Measurements from ENCODE around the gene NCOA1. TPM values are rescaled to one million over a fixed set of nuclear protein-coding genes. Genes with fewer than 3 reads are reported as not detected.

NCOA1 gene
- total RNA-seq, 1 experiment from 2014 or later = 27.5 TPM

DNA sequence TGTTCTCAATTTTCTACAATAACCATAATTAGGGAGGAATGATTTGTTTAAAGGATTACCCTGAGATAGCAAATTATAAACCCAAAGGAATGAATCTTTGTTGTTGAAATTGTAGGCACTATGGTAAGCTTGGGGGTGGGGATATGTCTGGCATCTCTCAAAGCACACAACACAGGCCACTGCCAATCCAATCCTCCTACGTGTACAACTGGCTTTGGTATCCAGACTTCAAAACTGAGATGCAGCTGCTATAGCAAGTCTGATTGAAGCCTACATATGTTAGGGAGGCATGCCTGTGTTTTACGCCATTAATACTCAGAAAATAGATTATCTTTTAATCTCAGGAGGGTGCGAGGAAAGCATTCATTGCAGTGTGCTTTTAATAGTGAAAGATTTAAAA, 5.9 kb upstream of the NCOA1 start:
- H3K27ac ChIP-seq (ENCODE audit: low read depth, low read length, poor library complexity, severe bottlenecking) = no peak overlapping the region
- intact Hi-C loops (cut with micrococcal nuclease; ENCODE audit: unreplicated experiment) = no loop called here
- TF ChIP-seq, protein P1, sequence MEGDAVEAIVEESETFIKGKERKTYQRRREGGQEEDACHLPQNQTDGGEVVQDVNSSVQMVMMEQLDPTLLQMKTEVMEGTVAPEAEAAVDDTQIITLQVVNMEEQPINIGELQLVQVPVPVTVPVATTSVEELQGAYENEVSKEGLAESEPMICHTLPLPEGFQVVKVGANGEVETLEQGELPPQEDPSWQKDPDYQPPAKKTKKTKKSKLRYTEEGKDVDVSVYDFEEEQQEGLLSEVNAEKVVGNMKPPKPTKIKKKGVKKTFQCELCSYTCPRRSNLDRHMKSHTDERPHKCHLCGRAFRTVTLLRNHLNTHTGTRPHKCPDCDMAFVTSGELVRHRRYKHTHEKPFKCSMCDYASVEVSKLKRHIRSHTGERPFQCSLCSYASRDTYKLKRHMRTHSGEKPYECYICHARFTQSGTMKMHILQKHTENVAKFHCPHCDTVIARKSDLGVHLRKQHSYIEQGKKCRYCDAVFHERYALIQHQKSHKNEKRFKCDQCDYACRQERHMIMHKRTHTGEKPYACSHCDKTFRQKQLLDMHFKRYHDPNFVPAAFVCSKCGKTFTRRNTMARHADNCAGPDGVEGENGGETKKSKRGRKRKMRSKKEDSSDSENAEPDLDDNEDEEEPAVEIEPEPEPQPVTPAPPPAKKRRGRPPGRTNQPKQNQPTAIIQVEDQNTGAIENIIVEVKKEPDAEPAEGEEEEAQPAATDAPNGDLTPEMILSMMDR (conservative IDR thresholded peaks at IDR 0.05; ENCODE audit: low read depth, low read length) = no peak
- TF ChIP-seq EZH2 (IDR thresholded peaks at IDR 0.05; ENCODE audit: borderline replicate concordance, low read depth, low read length, poor library complexity, severe bottlenecking) = no peak
- no peaks in the 10 kb centered on the region for H3K27me3 ChIP-seq (replicated peaks; ENCODE audit: insufficient read depth, low read depth, low read length, poor library complexity)
- H3K36me3 ChIP-seq (ENCODE audit: insufficient read depth, low read length, poor library complexity, severe bottlenecking) = no peaks in the 10 kb centered on the region
- H3K4me3 ChIP-seq (ENCODE audit: low read depth, low read length, poor library complexity, severe bottlenecking) = no peak overlapping the region
- no TSS peak for BruUV-seq (replicated peaks)
- H3K4me1 ChIP-seq (ENCODE audit: insufficient read depth, low read length, poor library complexity, severe bottlenecking) = peaks cover 11% of the 10 kb centered on the region
- CTCF ChIA-PET = no interaction called here
- no peak for DNase-seq (ENCODE audit: low spot score)
- H3K9me3 ChIP-seq (ENCODE audit: low read depth, low read length, poor library complexity, severe bottlenecking) = no peaks in the 10 kb centered on the region
- POLR2A ChIA-PET (ENCODE audit: low non-redundant PET) = no interaction called here

DNA sequence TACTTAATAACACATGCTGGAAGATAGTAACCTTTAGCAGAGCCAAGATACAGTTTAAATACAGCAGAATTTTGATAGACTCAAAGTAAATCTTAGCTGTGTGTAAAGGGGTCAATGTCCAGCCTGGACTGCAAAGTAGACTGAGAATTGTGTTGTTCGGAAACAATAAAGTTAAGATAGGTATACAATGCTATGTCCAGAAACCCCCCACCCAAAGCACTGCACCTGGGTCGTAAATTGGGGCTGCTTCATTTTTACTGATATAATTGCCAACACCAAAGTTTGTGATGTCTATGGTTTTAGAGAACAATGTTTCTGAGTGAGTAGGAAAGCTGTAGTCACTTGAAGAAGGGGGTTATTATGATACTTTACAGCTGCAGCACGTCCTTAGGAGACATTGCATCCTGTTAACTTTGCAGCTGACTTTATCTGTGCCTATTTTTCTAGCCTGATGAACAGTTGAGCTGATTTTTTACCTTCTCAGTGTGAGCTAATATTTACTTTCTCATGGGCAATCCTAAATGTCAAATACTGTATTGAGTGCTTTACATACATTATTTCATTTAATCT, 4.3 kb upstream of the NCOA1 start:
- POLR2A ChIA-PET (ENCODE audit: low non-redundant PET) = no interaction called here
- CTCF ChIA-PET = no interaction called here

DNA sequence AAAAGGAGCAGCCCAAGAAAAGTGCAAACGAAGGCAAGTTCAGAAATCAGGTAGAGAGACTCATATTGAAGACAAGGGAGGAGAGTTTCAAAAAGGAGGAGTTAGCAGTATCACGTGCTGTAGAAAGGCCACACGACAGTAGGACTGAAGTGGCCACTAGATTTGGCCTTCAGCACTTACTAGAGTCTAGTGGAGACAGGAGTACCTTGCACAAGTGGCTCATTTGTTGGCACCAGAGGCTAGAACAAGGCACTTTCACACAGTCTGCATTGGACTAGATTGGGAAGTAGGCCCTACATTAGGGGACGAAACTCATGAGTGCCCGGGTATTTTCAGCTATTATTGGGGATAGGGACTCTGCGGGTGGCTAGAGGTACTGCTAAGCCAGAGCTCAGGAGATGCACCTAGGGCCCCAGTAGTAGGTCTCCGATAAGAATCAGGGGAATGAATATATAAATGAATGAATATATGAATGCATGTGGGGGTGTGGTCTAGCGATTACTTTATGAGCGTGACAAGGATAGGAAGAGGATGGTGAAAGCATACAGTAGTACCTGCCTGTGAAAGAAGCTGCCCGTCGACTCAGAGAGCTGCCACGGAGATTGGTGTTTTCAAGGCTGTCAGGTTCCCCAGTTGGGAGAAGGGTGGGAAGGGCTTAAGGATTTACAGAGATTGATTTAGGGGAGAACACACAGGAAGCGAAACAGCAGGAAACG, 1.4 kb upstream of the NCOA1 start:
- Histone ChIP-seq H3K27me3 (replicated peaks; ENCODE audit: insufficient read depth, low read depth, low read length, poor library complexity) (no peaks in the 10 kb centered on the region), H3K9me3 (ENCODE audit: low read depth, low read length, poor library complexity, severe bottlenecking) (no peaks in the 10 kb centered on the region), H3K4me1 (ENCODE audit: insufficient read depth, low read length, poor library complexity, severe bottlenecking) (peaks cover 33% of the 10 kb centered on the region), H3K36me3 (ENCODE audit: insufficient read depth, low read length, poor library complexity, severe bottlenecking) (no peaks in the 10 kb centered on the region), H3K4me3 (ENCODE audit: low read depth, low read length, poor library complexity, severe bottlenecking) (peak overlapping the region; percentile 84), H3K27ac (ENCODE audit: low read depth, low read length, poor library complexity, severe bottlenecking) (peak overlapping the region; percentile 87)
- DNase-seq (ENCODE audit: low spot score) = no peak
- POLR2A ChIA-PET (ENCODE audit: low non-redundant PET) = no interaction called here
- CTCF ChIA-PET = interaction anchor here (0.5 kb wide), 1 partner anchor 35 kb away, joined by 7 read pairs; no protein-coding TSS in a partner anchor
- TF ChIP-seq, protein P1 (conservative IDR thresholded peaks at IDR 0.05; ENCODE audit: low read depth, low read length) = no peak
- TF ChIP-seq EZH2 (IDR thresholded peaks at IDR 0.05; ENCODE audit: borderline replicate concordance, low read depth, low read length, poor library complexity, severe bottlenecking) = no peak
- intact Hi-C loops (cut with micrococcal nuclease; ENCODE audit: unreplicated experiment) = loop anchor here (2.0 to 10.0 kb wide), 4 partner anchors 52 to 335 kb away; partner anchors contain the start of genes CENPO and PTRHD1
- no TSS peak for BruUV-seq (replicated peaks)

More for the DNA sequence above, 4.3 kb upstream of the NCOA1 start:
- H3K27me3 ChIP-seq (replicated peaks; ENCODE audit: insufficient read depth, low read depth, low read length, poor library complexity) = no peaks in the 10 kb centered on the region
- BruUV-seq (replicated peaks) = no TSS peak
- peaks cover 15% of the 10 kb centered on the region for H3K4me1 ChIP-seq (ENCODE audit: insufficient read depth, low read length, poor library complexity, severe bottlenecking)
- TF ChIP-seq EZH2 (IDR thresholded peaks at IDR 0.05; ENCODE audit: borderline replicate concordance, low read depth, low read length, poor library complexity, severe bottlenecking) = no peak
- TF ChIP-seq, protein P1 (conservative IDR thresholded peaks at IDR 0.05; ENCODE audit: low read depth, low read length) = no peak
- H3K36me3 ChIP-seq (ENCODE audit: insufficient read depth, low read length, poor library complexity, severe bottlenecking) = no peaks in the 10 kb centered on the region
- H3K9me3 ChIP-seq (ENCODE audit: low read depth, low read length, poor library complexity, severe bottlenecking) = no peaks in the 10 kb centered on the region
- intact Hi-C loops (cut with micrococcal nuclease; ENCODE audit: unreplicated experiment) = no loop called here
- no peak overlapping the region for H3K4me3 ChIP-seq (ENCODE audit: low read depth, low read length, poor library complexity, severe bottlenecking)
- DNase-seq (ENCODE audit: low spot score) = no peak
- H3K27ac ChIP-seq (ENCODE audit: low read depth, low read length, poor library complexity, severe bottlenecking) = no peak overlapping the region

All from A673 (cell line).